HG03280 (cell line): Measurements from ENCODE around the gene RBPJ.

Source experiments
- ATAC-seq: cut with Tn5 transposase; IDR thresholded peaks from one replicate; pipeline ENCODE4 v1.9.1; 2021; ENCODE audit warnings: mild to moderate bottlenecking, moderate library complexity; ENCODE audit not compliant: unreplicated experiment

The RBPJ gene

GRCh38 chr4:26412381-26413372 lies 91.9 kb downstream of the RBPJ start:
- no peak for ATAC-seq

- ATAC-seq = no peak
Observed at GRCh38 chr4:26413582-26413981, 92.8 kb downstream of the RBPJ start.

- no peak for ATAC-seq
Observed at GRCh38 chr4:26418107-26418506, 97.3 kb downstream of the RBPJ start.

DNA sequence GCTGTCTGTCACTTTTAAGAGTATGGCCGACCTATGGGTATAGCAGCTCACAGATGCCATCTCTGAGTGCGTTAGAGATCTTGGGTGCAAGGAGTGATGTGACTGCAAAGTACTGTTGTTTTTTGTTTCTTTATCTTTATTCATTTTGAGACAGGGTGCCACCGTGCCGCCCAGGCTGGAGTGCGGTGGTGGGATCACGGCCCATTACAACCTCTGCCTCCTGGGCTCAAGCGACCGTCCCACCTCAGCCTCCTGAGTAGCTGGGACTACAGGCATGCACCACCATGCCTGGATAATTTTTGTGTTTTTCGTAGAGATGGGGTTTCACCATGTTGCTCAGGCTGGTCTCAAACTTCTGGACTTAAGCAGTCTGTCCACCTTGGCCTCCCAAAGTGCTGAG lies 98.0 kb downstream of the RBPJ start:
- ATAC-seq = no peak

- ATAC-seq = no peak
Observed at GRCh38 chr4:26420438-26420837, 99.6 kb downstream of the RBPJ start.

- no peak for ATAC-seq
Observed at GRCh38 chr4:26420913-26421312, 100.1 kb downstream of the RBPJ start.

DNA sequence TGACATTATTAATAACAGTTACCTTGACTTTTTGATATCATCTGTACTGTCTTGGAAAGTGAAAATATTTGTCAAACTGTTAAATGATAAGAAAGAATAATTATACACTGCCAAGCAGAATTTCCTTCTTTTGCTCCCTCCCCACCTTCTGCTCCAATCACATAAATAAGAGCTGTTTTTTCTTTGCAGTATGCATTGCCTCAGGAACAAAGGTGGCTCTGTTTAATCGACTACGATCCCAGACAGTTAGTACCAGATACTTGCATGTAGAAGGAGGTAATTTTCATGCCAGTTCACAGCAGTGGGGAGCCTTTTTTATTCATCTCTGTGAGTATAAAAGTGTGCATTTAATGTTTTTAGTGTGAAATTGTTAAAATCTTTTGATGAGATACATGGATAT lies 103.3 kb downstream of the RBPJ start:
- ATAC-seq = no peak

DNA sequence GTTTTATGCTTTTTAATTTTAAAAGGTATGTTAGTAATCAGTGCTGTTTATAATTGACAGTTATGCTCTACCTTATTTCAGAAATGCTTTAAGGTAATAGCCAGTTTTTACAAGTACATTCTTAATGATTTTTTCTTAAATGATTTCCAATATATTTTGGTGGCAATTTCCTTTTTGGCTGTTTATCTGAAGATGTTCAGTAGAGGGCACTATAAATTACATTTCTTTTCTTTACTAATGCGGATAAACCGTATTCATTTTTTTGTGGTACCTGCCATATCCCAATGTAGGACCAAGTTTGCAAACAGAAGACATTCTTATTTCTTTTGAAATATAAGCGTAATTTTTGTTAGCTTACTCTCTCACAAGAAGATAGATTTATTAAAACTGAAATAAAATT lies 104.0 kb downstream of the RBPJ start:
- no peak for ATAC-seq

DNA sequence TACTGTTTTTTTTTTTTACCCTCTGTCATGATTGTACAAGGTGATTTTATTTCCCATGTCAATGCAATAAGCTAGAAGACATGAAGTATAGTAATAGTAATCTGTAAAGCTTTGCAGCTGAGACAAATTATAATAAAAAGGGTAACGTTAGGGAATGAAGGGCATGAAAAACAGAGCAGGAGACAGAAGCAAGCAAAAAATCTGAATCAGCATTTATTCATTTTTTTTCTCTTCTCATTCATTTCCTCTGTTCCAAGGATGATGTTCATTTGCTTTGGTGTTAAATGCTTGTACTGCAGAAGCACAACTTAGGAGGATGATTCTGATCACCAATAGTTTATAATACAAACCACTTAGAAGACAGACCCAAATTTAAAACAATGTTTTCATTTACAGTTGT lies 105.1 kb downstream of the RBPJ start:
- ATAC-seq = no peak

DNA sequence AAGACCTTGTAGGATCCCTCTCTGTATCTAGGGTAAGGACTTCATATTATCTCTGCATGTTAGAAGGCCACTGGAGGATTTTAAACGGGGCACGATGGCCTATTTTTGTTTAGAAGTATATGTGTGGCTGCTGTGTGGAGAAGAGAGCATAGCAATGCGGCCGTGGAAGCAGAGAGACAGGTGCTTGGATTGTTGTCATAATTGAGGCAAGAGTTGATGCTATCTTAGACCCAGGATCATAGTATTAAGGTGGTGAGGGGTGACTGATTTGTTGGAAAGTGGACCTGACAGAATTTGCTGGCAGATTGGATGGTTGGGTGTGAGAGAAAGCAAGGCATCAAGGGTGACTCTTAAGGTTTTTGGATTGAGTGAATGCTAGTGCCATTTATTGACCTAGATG lies 106.1 kb downstream of the RBPJ start:
- no peak for ATAC-seq

DNA sequence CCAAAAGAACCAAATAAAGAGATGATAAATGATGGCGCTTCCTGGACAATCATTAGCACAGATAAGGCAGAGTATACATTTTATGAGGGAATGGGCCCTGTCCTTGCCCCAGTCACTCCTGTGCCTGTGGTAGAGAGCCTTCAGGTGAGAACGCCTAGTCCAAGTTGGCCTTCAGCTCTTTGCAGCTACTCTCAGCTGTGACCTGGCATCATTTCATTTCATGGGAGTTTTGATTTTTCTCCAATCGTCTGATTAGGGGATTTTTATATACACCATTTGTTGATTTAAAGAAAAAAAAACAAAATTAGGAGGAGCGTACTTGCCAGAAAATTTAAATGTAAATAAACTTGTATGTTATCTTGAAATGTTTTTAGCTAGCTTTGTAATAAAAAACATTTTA lies 109.1 kb downstream of the RBPJ start:
- no peak for ATAC-seq

- ATAC-seq = no peak
Observed at GRCh38 chr4:26431461-26432180, 110.8 kb downstream of the RBPJ start.

DNA sequence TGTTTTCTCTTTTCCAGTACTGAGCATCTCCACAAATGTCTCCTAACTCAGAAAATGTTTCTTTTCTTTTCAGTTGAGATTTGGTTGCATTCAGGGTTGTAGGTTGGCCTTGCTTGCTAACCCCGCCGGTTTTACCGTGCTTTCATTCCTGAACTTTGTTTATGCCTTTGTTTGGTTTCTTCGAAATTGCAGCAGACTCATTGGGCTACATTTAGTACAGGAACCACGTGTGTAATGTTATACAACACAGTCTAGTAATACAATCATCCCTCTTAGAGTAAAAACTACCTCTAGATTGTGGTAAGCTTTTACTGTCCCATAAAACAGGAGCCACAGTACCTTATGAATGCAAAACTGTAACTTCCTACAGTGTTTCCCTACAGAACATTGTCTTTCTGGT lies 111.6 kb downstream of the RBPJ start:
- no peak for ATAC-seq

DNA sequence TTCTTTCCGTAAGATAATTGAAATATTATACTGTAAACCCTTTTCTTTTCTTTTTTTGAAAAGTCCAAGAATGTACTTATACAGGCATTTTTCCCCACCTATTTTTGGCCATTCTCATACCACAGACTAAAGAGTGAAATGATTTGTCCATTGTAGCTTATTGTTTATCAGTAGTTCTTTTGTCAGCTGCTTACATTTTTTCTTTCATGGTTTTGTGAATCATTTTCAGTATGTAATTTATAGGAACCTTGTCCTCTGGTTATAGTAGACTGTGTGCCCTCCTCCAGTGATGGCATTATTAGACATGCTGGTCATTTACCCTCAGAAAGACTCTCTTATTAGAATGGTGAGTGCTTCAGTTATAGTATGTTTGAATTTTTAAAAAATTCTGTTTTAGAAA lies 112.7 kb downstream of the RBPJ start:
- no peak for ATAC-seq

- ATAC-seq = no peak
Observed at GRCh38 chr4:26434030-26434639, 113.3 kb downstream of the RBPJ start.

GRCh38 chr4:26441102-26441501 lies 120.3 kb downstream of the RBPJ start:
- no peak for ATAC-seq

DNA sequence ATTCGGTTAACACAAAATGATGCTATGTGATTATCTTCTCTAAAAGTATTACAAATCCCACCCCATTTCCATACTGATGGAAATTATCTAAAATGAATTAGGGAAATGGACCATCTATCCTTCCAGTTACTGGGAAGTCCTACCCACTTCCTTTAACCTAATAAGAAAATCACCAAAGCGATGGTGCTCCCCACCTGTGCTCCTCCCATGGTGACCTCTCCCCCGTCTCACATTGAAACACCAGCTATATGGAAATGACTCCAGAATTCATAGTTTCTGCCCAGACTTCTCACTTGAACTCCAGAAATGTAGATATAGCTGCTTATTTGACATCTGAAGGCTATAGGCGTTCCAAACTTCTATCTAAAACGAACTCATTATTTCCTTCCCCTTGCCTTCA lies 121.0 kb downstream of the RBPJ start:
- ATAC-seq = no peak

- no peak for ATAC-seq
Observed at GRCh38 chr4:26447378-26447777, 126.6 kb downstream of the RBPJ start.

DNA sequence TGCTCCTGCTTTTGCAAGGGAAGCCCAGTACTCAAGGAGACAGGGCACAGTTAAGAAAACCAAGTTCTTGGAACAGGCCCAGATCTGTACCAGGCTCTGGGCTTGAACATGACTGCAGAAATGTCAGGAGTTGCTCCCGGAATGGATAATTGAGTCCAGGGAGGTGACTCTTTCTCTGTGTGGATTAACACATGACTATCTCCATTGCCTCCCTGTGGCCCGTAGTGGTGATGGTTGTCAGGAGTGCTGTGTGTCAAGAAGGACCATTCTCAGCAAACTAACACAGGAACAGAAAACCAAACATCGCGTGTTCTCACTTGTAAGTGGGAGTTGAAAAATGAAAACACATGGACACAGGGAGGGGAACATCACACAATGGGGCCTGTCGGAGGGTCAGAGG lies 129.6 kb downstream of the RBPJ start:
- no peak for ATAC-seq

DNA sequence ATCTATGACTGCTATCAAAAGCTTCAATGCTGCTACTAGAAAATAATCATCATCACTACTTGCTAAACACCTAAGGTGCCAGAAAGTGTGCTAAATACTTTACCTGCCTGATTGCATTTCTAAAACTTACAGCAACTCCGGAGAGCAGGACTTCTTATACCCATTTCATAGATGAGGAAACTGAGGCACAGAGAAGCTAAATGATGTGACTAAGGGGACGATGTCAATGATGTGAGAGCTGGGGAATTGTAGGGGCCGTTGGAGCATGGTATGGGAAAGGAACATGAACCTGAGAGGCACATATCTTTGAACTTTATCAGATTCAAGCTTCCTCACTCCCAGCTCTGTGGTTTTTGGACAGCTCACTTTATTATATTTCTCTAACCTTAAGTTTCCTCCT lies 130.8 kb downstream of the RBPJ start:
- no peak for ATAC-seq
